ENCODE measurements around the gene TRPV4. TPM values are rescaled to one million over a fixed set of nuclear protein-coding genes. Genes with fewer than 3 reads are reported as not detected.

TRPV4 gene
- total and polyA plus RNA-seq, 7 experiments from 2014 or later, result 0.81 TPM; not detected in 6

GRCh38 chr12:109762673-109763191 is 70.5 kb downstream of the TRPV4 start:
- Histone ChIP-seq H3K4me3 (ENCODE audit: low read length) (no peak overlapping the region), H3K27me3 (ENCODE audit: control insufficient read depth in 2 of 2, insufficient read depth in 2 of 2, low read length in 2 of 2) (no peaks in the 10 kb centered on the region), H3K4me1 (ENCODE audit: control insufficient read depth in 2 of 2, insufficient read depth in 2 of 2, low read length in 2 of 2) (no peaks in the 10 kb centered on the region), H3K27ac (ENCODE audit: low read depth, low read length) (no peak overlapping the region), H3K36me3 (ENCODE audit: control insufficient read depth in 2 of 3, insufficient read depth in 3 of 3, low read length in 3 of 3) (no peaks in the 10 kb centered on the region), H3K9me3 (ENCODE audit: control insufficient read depth in 2 of 3, low read length in 3 of 3) (no peaks in the 10 kb centered on the region)
- Mint-ChIP-seq H3K27ac (no peak overlapping the region), H3K9me3 (peaks cover 0 to 4% (median 0%) of the 10 kb centered on the region in 11 donors), H3K36me3 (no peaks in the 10 kb centered on the region), H3K27me3 (peaks cover 0 to 2% (median 0%) of the 10 kb centered on the region in 5 donors), H3K4me3 (no peak overlapping the region), H3K4me1 (peaks cover 0 to 4% (median 0%) of the 10 kb centered on the region in 7 donors)
- intact Hi-C loops (cut with micrococcal nuclease), result no loop called here
- no peak for DNase-seq
- CTCF ChIA-PET, result interaction anchor here (1.0 kb wide), 1 partner anchor 15 kb away, joined by 4 read pairs; no protein-coding TSS in a partner anchor
- no peak for ATAC-seq
- POLR2A ChIA-PET, result no interaction called here

- DNase-seq (no peak), ATAC-seq (no peak)
- intact Hi-C loops (cut with micrococcal nuclease), result no loop called here
- H3K9me3 ChIP-seq (ENCODE audit: control insufficient read depth in 2 of 3, low read length in 3 of 3), result peaks cover 0 to 4% (median 0%) of the 10 kb centered on the region in 3 experiments
- no peaks in the 10 kb centered on the region for H3K4me1 ChIP-seq (ENCODE audit: control insufficient read depth in 2 of 2, insufficient read depth in 2 of 2, low read length in 2 of 2)
- Mint-ChIP-seq H3K27ac (no peak overlapping the region), H3K27me3 (peaks cover 0 to 6% (median 0%) of the 10 kb centered on the region in 5 donors), H3K4me3 (no peak overlapping the region), H3K9me3 (peaks cover under 1 to 4% (median 2%) of the 10 kb centered on the region in 11 donors), H3K36me3 (peaks cover 0 to 3% (median 0%) of the 10 kb centered on the region in 5 donors), H3K4me1 (peaks cover 0 to 4% (median 0%) of the 10 kb centered on the region in 7 donors)
- H3K4me3 ChIP-seq (ENCODE audit: low read length), result no peak overlapping the region
- POLR2A ChIA-PET, result no interaction called here
- CTCF ChIA-PET, result interaction anchor here (1.0 kb wide), 1 partner anchor 16 kb away, joined by 4 read pairs; no protein-coding TSS in a partner anchor
- H3K36me3 ChIP-seq (ENCODE audit: control insufficient read depth in 2 of 3, insufficient read depth in 3 of 3, low read length in 3 of 3), result no peaks in the 10 kb centered on the region
- H3K27ac ChIP-seq (ENCODE audit: low read depth, low read length), result no peak overlapping the region
- no peaks in the 10 kb centered on the region for H3K27me3 ChIP-seq (ENCODE audit: control insufficient read depth in 2 of 2, insufficient read depth in 2 of 2, low read length in 2 of 2)
Measured at GRCh38 chr12:109762071-109762672, 71.0 kb downstream of the TRPV4 start.

GRCh38 chr12:109760930-109761921 is 72.0 kb downstream of the TRPV4 start:
- H3K27ac ChIP-seq (ENCODE audit: low read depth, low read length), result no peak overlapping the region
- H3K4me3 Mint-ChIP-seq, result no peak overlapping the region
- CTCF ChIA-PET, result no interaction called here
- peaks cover 5 to 13% (median 10%) of the 10 kb centered on the region in 11 donors for H3K9me3 Mint-ChIP-seq
- no peaks in the 10 kb centered on the region for H3K36me3 ChIP-seq (ENCODE audit: control insufficient read depth in 2 of 3, insufficient read depth in 3 of 3, low read length in 3 of 3)
- H3K4me1 Mint-ChIP-seq, result peaks cover 0 to 4% (median 0%) of the 10 kb centered on the region in 7 donors
- peaks cover 0 to 13% (median 7%) of the 10 kb centered on the region in 5 donors for H3K36me3 Mint-ChIP-seq
- no peaks in the 10 kb centered on the region for H3K4me1 ChIP-seq (ENCODE audit: control insufficient read depth in 2 of 2, insufficient read depth in 2 of 2, low read length in 2 of 2)
- no peaks in the 10 kb centered on the region for H3K27me3 ChIP-seq (ENCODE audit: control insufficient read depth in 2 of 2, insufficient read depth in 2 of 2, low read length in 2 of 2)
- peaks cover 0 to 16% (median under 1%) of the 10 kb centered on the region in 5 donors for H3K27me3 Mint-ChIP-seq
- POLR2A ChIA-PET, result no interaction called here
- H3K4me3 ChIP-seq (ENCODE audit: low read length), result no peak overlapping the region
- H3K9me3 ChIP-seq (ENCODE audit: control insufficient read depth in 2 of 3, low read length in 3 of 3), result peaks cover 0 to 11% (median 0%) of the 10 kb centered on the region in 3 experiments
- H3K27ac Mint-ChIP-seq, result no peak overlapping the region
- DNase-seq (no peak), ATAC-seq (no peak)
- intact Hi-C loops (cut with micrococcal nuclease), result no loop called here

- CTCF ChIA-PET, result no interaction called here
- Histone ChIP-seq H3K4me3 (ENCODE audit: low read length) (no peak overlapping the region), H3K36me3 (ENCODE audit: control insufficient read depth in 2 of 3, insufficient read depth in 3 of 3, low read length in 3 of 3) (no peaks in the 10 kb centered on the region), H3K4me1 (ENCODE audit: control insufficient read depth in 2 of 2, insufficient read depth in 2 of 2, low read length in 2 of 2) (no peaks in the 10 kb centered on the region), H3K9me3 (ENCODE audit: control insufficient read depth in 2 of 3, low read length in 3 of 3) (peaks cover 0 to 11% (median 0%) of the 10 kb centered on the region in 3 experiments), H3K27me3 (ENCODE audit: control insufficient read depth in 2 of 2, insufficient read depth in 2 of 2, low read length in 2 of 2) (no peaks in the 10 kb centered on the region), H3K27ac (ENCODE audit: low read depth, low read length) (no peak overlapping the region)
- no peak overlapping the region for H3K4me3 Mint-ChIP-seq
- peaks cover 0 to 4% (median 0%) of the 10 kb centered on the region in 7 donors for H3K4me1 Mint-ChIP-seq
- DNase-seq (no peak), ATAC-seq (peak; percentile 28)
- intact Hi-C loops (cut with micrococcal nuclease), result no loop called here
- peaks cover 0 to 21% (median 8%) of the 10 kb centered on the region in 5 donors for H3K27me3 Mint-ChIP-seq
- H3K27ac Mint-ChIP-seq, result no peak overlapping the region
- H3K9me3 Mint-ChIP-seq, result peaks cover 5 to 22% (median 16%) of the 10 kb centered on the region in 11 donors
- POLR2A ChIA-PET, result no interaction called here
- H3K36me3 Mint-ChIP-seq, result peaks cover 0 to 18% (median 12%) of the 10 kb centered on the region in 5 donors
Measured at GRCh38 chr12:109760031-109760929, 72.9 kb downstream of the TRPV4 start.

GRCh38 chr12:109759595-109759994 is 73.6 kb downstream of the TRPV4 start:
- Mint-ChIP-seq H3K4me3 (no peak overlapping the region), H3K27ac (no peak overlapping the region), H3K4me1 (peaks cover 0 to 4% (median 0%) of the 10 kb centered on the region in 7 donors), H3K27me3 (peaks cover 0 to 21% (median 8%) of the 10 kb centered on the region in 5 donors), H3K36me3 (peaks cover 0 to 18% (median 12%) of the 10 kb centered on the region in 5 donors), H3K9me3 (peaks cover 5 to 22% (median 16%) of the 10 kb centered on the region in 11 donors)
- H3K9me3 ChIP-seq (ENCODE audit: control insufficient read depth in 2 of 3, low read length in 3 of 3), result peaks cover 0 to 11% (median 0%) of the 10 kb centered on the region in 3 experiments
- H3K27me3 ChIP-seq (ENCODE audit: control insufficient read depth in 2 of 2, insufficient read depth in 2 of 2, low read length in 2 of 2), result no peaks in the 10 kb centered on the region
- POLR2A ChIA-PET, result interaction anchor here (0.6 kb wide), 1 partner anchor 14 kb away, joined by 3 read pairs; no protein-coding TSS in a partner anchor
- no peaks in the 10 kb centered on the region for H3K4me1 ChIP-seq (ENCODE audit: control insufficient read depth in 2 of 2, insufficient read depth in 2 of 2, low read length in 2 of 2)
- no peak for DNase-seq
- H3K36me3 ChIP-seq (ENCODE audit: control insufficient read depth in 2 of 3, insufficient read depth in 3 of 3, low read length in 3 of 3), result no peaks in the 10 kb centered on the region
- no peak overlapping the region for H3K4me3 ChIP-seq (ENCODE audit: low read length)
- H3K27ac ChIP-seq (ENCODE audit: low read depth, low read length), result no peak overlapping the region
- no peak for ATAC-seq
- CTCF ChIA-PET, result no interaction called here
- intact Hi-C loops (cut with micrococcal nuclease), result no loop called here

Data from naive thymus-derived CD4-positive, alpha-beta T cell (primary cell).